ENCODE data around the gene UBE2D4. TPM values are rescaled to one million over a fixed set of nuclear protein-coding genes. Genes with fewer than 3 reads are reported as not detected.
A peak's percentile ranks its signal among the peaks of the same experiment; 100 is the strongest.

The UBE2D4 gene
- total RNA-seq, 1 donor from 2014 or later, result 42.0 TPM

DNA sequence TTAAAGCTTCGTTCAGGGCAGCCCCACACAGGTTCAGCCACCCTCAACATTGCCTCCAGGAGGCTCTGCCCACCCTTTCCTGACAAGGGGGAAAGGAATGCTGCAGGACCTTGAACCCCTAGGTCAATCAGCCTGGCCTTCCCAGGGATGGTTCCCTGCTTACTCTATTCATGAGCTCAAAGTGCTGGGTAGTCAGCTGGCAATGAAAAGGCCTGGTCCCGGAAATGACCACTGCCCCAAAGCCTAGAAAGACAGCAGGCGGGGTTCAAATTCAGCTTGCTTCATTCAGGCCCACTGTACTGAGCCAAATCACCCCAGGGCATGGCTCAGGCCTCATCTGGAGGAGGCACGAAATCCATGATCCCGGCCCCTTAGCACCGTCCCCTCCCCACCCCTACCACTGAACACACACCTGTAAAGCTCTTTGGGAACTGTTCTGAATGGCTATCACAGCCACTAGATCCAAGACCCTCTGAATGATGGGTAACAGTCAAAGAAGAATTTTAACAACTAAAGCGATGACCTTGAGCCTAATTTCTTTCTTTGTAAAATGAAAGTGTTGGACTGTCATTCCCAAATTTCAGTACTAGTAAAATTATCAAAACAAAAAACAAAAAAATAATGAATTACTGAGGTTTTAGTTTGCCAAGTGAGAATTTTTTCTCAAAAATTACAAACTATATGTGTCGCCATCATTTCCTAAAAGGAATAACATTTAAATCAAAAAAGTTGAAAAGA lies 20.9 kb upstream of the UBE2D4 start:
- DNase-seq, result no peak
- peak; percentile 38 for ATAC-seq
- intact Hi-C loops (cut with micrococcal nuclease), result no loop called here

DNA sequence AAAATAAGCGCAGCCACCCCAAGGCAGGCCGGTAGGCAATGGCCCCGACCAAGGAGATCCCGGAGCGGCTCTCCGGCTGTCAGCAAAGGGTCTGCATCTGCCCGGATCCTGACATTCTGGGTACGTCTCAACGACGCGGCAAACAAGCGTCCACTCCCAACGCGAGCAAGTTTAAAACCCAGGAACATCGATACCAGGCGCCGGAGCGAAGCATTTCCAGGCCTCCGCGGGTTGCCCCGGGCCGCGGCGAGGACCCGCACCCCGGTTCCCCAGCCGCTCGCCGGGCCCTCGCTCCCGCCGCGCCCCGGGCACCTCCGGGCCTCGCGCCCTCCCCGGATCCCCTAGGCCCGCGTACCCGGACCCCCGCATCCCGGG lies 20.3 kb upstream of the UBE2D4 start:
- peak; percentile 39 for ATAC-seq
- intact Hi-C loops (cut with micrococcal nuclease), result no loop called here
- DNase-seq, result peak; percentile 46

DNA sequence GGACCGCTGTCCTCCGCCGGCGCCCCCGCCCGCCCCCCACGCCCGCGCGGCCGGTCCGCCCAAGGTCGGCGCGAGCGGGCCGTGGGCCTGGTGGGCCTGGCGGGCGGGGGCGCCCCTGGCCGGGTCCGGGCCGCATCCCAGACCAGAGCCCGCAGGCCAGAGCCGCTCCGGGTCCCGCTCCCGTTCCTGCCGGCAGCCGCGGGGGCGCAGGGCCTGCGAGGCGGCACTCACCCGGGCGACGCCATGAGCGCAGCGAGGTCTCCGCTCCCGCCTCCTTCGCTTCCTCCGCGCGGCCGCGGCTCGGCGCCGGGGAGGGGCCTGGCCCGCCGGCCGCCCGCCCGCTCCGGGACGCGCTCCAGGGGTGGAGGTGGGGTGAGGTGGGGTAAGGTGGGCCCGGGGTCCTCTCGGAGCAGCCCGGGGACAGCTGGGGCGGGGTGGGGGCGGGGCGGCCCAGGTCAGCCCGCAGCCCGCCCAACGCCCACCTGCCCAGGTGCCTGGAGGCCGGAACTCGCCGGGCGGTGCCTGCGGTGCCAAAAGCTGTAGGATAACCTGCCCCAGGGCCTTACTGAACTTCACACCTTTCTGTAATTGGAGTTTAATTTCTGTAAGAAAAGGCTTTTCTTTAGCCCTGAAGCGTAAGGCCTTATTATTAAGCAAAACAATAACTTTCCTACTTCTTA lies 19.8 kb upstream of the UBE2D4 start, which contains the start of gene URGCP:
Gene URGCP (minus strand): TSS at position 266 of the 680 bp plus-strand sequence. CDS start 21 bp downstream, at position 245.
- intact Hi-C loops (cut with micrococcal nuclease), result no loop called here
- DNase-seq (peak; percentile 77), ATAC-seq (peak; percentile 84)

DNA sequence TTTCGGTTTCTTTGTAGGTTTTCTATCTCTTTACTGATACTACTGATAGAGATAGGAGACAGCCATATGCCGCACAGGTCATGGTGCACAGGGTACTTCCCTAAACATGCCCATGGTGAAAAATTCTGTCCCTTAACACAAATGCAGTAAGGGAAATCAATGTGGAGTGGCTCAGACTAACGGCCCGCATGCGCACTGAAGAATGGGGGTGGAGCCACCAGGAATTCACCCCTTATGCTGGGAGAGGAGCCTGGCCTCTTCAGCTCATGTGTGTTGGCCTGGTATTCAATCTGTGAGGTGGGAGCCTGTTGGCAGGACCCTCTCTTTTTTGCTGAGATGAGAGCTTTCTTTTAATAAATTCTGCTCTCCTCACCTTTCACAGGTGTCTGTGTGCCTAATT lies 11.4 kb upstream of the UBE2D4 start:
- intact Hi-C loops (cut with micrococcal nuclease), result no loop called here
- ATAC-seq, result no peak
- no peak for DNase-seq

DNA sequence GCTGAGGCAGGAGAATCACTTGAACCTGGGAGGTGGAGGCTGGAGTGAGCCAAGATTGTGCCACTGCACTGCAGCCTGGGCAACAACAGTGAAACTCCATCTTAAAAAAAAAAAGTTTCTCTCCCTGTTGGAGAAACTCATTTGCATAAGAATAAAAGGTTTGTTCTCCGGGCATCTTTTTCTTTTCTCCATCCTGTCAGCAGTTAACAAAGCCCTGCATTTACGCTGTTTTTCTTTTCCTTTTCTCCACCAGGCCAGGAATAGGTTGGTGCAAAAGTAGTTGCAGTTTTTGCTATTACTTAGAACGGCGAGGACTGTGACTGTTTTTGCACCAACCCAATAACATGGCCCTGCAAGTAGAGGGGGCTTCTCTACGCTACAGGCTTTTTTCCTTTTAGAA lies 10.3 kb upstream of the UBE2D4 start:
- no peak for ATAC-seq
- intact Hi-C loops (cut with micrococcal nuclease), result no loop called here
- DNase-seq, result no peak

DNA sequence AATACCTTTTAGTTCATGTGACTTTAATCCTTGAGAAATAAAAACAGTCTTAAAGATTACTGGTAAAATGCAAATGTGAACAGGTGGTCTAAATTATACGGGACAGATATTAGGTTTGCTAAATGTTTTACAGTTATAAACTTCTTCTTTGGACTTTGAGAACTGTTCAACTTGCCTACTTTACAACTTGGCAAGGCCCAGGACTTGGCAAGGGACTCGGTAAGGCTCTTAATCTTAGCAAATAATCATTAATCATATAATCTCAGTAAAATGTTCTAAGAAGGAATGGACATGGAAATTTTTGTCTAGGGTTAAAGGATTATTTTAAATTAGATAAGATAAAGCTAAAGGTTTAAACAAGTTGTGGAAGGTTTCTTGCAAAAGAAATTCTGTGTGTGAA lies 4.8 kb upstream of the UBE2D4 start:
- ATAC-seq (no peak), DNase-seq (no peak)
- intact Hi-C loops (cut with micrococcal nuclease), result no loop called here

DNA sequence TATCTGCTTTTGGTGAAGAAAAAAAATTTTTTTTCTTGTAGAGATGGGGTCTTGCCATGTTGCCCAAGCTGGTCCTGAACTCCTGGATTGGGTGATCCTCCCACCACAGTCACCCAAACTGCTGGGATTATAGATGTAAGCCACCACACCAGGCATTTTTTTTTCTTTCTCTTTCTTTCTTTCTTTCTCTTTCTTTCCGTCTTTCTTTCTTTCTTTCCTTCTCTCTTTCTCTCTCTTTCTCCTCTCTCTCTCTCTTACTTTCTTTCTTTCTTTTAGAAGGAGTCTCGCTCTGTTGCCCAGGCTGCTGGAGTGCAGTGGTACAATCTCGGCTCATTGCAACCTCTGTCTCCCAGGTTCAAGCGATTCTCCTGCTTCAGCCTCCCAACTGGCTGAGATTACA lies 3.5 kb upstream of the UBE2D4 start:
- intact Hi-C loops (cut with micrococcal nuclease), result no loop called here
- no peak for DNase-seq
- ATAC-seq, result no peak

DNA sequence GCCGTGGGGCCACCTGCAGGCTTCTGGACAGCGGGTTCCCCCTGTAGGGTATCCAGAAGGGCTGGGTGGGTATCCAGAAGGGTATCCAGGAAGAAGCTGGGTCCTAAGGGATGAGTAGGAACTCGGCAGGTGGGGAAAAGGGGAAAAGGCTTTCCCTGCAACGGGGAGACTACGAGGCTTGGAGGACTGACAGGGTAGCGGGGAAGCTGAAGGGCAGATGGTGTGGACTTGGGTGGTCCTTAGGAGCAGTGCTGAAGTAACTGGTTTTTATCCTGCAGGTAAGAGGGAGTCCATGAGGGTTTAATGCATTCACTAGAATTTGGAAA lies 525 bp downstream of the UBE2D4 start:
- DNase-seq, result no peak
- intact Hi-C loops (cut with micrococcal nuclease), result no loop called here
- no peak for ATAC-seq

DNA sequence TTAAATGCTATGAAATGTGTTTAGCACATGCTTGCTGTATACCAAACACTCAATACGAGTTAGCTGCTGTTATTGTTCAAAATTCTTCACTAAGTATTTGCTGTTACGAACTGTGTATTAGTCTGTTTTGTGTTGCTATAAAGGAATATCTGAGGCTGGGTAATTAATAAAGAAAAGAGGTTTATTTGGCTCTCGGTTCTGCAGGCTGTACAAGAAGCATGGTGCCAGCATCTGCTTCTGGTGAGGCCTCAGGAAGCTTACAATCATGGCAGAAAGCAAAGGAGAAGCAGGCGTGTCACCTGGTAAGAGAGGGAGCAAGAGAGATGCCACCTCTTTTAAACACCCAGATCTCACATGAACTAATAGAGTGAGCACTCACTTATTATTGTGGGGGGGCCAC lies 1.6 kb downstream of the UBE2D4 start:
- ATAC-seq (no peak), DNase-seq (no peak)
- intact Hi-C loops (cut with micrococcal nuclease), result no loop called here

DNA sequence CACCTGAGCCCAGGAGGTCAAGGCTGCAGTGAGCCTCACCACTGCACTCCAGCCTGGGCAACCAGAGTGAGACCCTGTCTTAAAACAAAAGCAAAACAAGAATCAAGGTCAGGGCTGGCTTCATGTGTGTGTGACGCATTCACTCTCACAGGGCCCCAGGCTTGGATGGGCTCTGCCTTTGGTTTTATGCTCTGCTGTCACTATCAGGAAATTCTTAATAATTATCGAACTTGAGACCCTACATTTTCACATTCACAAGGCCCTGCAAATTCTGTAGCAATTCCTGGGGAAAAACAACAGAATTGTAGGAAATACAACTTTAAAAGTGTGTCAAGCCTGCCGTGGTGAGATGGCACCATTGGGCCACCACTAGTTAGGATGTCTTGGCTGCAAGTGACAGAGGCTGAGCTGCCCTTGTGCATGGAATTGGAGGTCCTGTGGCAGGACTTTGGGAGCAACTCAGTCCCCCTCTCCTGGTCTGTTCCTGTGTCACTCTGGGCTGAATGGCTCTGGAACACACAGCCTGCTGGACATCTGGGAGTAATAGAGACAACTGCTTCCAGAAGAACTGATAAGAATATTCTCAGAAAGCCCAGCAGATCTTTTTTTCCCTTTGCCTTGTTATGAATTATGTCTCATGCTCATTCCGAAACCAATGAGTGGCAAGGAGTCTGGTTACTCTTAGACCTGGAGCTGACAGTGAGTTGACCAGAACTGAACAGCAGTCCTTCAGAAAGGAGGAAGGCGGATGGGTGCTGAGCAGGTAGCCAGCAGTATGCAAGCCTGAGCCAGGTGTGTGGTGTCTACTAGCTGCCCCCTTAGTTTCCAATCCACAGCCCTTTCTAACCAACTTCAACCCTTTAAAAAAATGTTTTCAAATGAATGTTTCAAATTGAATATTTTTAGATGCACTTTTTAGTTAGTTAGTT lies 3.6 kb downstream of the UBE2D4 start:
- intact Hi-C loops (cut with micrococcal nuclease), result no loop called here
- no peak for ATAC-seq
- no peak for DNase-seq

DNA sequence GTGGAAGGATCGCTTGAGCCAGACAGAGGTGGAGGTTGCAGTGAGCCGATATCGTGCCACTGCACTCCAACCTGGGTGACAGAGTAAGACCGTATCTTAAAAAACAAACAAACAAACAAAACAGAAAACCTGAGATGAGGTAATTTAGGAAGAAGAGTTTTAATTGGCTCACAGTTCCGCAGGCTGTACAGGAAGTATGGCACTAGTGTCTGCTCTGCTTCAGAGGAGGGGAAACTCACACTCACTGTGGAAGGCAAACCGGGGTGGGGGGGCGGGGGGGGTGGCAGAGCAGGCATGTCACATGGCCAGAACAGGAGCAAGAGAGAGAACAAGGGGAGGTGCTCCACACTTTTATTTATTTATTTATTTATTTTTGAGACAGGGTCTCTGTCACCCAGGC lies 5.1 kb downstream of the UBE2D4 start:
- DNase-seq (no peak), ATAC-seq (no peak)
- intact Hi-C loops (cut with micrococcal nuclease), result no loop called here

DNA sequence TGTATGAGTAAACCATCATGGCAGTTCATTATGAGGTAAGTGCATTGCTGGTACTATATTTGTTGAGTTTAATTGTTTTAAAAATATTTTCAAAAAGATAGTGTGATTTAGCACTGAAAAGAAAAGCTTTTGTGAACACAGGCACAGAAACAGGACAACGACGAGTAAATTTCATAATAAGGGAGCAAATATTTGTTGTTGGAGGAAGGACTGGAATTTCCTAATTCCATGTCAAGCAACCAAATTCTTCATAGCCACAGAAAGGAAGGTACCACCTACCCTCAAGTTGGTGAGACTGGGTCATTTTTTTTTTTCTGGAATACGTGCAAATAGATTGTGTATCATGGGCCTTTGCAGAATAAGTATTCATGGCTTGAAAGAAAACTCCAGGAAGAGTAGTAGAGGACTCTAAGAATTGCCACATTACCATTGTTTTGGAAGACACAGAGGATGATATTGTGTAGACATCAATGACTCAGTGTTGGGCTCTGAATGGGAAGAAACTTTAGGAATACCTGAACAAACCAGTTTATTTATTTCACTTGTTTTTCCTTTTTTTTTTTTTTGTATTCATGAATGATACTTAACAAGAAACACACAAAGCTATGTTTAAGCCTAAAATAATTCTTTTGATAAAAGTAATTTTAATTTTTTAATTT lies 7.8 kb downstream of the UBE2D4 start:
- DNase-seq (no peak), ATAC-seq (no peak)
- intact Hi-C loops (cut with micrococcal nuclease), result no loop called here

DNA sequence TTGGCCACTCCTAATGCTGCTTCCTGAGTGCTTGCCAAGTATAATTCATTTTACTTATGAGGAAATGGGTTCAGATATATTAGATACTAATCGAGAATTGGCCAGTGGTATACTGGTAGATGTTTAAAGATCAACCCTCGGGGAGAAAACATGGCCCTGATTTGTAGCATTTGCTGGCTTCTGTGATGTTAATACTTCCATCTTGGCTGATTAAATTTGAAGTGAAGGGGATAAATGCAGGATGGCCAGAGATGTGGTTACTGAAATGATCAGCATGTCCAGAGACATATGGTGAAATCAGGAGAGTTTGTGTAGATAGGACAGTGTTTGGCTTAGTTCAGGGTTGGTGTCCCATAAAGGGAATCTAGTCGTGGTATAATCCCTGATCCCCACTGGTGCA lies 11.2 kb downstream of the UBE2D4 start:
- intact Hi-C loops (cut with micrococcal nuclease), result no loop called here
- ATAC-seq (no peak), DNase-seq (no peak)

DNA sequence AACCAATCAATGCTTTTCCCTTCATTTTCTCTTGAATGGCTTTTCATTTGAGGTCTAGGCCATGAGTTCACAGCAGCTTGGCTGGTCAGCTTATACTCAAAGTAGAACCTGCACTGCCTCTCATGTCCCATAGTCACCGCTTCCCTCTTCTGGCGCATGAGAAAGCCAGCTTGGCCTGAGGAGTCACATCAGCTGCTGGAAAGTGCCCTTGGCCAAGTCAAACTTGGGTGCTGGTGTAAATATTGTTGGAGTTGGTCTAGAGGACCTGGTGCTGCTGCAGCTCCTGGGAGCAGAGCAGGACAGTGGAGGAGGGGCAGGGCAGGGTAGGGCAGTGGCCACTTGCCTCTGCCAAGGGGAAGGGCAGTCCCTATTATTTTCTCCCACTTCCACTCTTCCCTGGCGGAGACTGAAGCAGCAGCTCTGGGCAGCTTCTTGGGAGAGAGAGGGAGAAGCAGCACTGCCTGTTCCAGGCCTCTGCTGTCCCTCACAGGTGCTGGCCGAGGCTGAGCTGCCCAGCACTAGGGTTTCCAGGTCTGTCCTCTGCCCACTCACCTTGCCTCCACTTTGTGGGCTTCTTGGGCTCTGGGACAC lies 12.8 kb downstream of the UBE2D4 start:
- intact Hi-C loops (cut with micrococcal nuclease), result no loop called here
- DNase-seq, result no peak
- peak; percentile 25 for ATAC-seq

DNA sequence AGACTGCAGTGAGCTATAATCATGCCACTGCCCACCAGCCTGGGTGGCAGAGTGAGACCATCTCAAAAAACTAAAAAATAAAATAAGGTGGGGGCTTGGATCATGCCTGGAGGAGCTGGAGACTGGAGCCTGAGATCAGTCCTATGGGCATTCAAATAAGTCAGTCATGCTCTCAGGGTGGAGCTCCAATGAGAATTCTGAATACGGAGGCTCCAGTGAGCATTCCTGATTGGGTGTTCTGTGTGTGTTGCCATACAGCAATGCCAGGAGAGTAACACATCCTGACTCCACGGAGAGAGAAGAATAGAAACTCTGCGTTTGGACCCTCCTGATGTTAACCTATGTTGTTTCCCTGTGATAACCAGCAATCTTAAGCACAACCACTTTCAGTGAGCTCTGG lies 16.0 kb downstream of the UBE2D4 start:
- DNase-seq (no peak), ATAC-seq (no peak)
- intact Hi-C loops (cut with micrococcal nuclease), result no loop called here

DNA sequence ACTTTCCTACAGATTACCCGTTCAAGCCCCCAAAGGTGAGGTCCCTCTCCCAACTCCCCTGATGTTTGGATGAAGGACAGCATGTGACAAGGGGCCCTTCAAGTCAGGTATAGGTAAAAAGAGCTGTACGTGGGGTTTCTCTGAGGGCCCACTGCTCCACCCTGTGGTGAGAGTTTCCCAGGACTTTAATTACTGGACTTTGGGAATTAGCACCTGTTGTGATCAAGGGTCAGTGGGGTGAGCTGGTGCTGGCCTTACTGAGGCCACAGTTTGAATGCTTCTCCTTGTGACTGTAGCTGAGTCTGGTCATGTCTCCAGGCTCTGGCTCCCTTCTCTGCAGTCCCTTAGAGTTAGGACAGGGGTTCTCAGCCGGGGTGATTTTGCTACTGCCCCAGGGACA lies 16.8 kb downstream of the UBE2D4 start:
- ATAC-seq (no peak), DNase-seq (no peak)
- intact Hi-C loops (cut with micrococcal nuclease), result no loop called here

DNA sequence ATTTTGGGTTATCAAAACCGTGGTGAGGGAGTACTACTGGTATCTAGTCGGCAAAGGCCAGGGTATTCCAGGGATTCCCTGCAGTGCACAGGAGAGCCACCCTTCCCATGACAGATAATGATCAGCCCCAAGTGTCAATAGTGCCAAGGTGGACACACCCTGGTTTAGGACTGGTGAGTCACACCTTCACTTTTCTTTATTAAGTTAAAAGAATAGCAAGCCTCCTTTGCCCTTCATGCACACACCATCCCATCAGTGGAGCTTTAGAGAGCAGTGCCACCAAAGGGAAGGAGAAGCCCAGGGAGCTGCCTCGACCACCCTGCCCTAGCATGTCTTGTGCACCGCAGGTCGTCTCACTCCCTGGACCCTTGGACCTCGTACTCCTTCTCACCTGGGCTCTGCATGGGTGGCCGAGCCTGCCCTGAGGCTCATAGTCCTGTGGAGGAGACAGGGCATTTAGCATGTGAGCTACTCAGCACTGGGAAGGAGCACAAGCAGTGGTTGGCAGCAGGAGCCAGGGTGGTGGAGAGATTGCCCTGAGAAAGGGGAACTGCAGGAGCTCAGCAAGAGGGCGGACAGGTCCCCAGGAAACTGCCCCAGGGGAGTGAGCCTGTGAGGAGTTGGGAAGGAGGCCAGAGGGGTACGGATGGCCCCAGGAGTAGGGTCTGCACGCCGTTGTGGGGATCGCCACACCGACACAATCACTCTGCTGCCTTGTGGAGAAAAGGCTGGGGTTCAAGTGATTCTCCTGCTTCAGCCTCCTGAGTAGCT lies 17.4 kb downstream of the UBE2D4 start:
- no peak for DNase-seq
- intact Hi-C loops (cut with micrococcal nuclease), result no loop called here
- ATAC-seq, result no peak

DNA sequence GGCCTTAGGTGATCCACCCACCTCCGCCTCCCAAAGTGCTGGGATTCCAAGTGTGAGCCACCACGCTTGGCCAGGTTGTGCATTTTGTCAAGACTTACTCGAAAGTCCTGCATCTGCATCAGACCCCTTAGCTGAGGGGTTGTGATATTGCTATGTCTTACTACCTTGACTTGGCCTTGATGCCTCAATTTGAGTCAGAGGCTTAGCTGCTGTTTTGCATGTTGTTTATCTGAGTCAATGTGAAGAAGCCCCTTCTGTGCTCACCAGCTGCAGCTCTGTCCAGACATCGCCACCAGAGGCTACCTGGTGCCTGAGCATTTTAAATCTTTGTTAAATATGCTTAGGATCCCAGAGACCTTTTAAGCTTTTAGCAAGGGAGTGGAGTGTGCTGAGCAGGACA lies 18.1 kb downstream of the UBE2D4 start:
- ATAC-seq (no peak), DNase-seq (no peak)
- intact Hi-C loops (cut with micrococcal nuclease), result no loop called here

DNA sequence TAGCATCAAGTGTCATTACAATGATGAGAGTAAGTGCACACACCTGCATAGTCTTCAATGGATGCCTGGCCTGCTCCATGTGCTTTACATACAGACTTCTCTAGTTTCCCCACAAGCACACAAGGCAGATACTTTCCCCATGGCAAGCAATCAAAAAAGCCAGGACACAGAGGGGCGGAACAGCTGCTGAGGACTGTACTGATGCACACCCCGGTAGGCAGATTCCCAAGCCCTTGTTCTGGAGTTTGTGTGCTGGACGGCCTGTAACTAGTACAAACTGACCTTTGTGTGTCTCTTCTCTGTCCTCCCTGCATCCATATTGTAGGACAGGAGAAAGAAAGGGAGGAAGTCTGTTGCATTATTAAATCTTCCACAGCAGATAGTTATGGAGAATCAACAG lies 25.8 kb downstream of the UBE2D4 start:
- ATAC-seq, result no peak
- intact Hi-C loops (cut with micrococcal nuclease), result no loop called here
- DNase-seq, result no peak

All from left ventricle myocardium superior (tissue), 1 donor.